Measurements from ENCODE around the gene RUNX1.

RUNX1 gene

GRCh38 chr21:34992180-34992579, 56.9 kb downstream of the RUNX1 start:
- Histone ChIP-seq H3K4me3 (ENCODE audit: low read length) (no peak overlapping the region), H3K56ac (ENCODE audit: low read length) (no peak overlapping the region), H3K36me3 (ENCODE audit: control insufficient read depth, insufficient read depth, low read length) (no peaks in the 10 kb centered on the region), H3K27me3 (ENCODE audit: insufficient read depth, low read length, poor library complexity) (no peaks in the 10 kb centered on the region), H3K4me1 (ENCODE audit: control insufficient read depth, low read depth, low read length) (no peaks in the 10 kb centered on the region), H3K79me1 (ENCODE audit: low read length) (no peaks in the 10 kb centered on the region), H3K4me2 (ENCODE audit: low read length) (no peak overlapping the region), H3K9ac (ENCODE audit: low read length) (no peak overlapping the region), H4K8ac (ENCODE audit: low read depth, low read length) (no peak overlapping the region), H3K4ac (ENCODE audit: low read depth, low read length) (no peak overlapping the region), H3K79me2 (ENCODE audit: control insufficient read depth, insufficient read depth, low read length) (no peaks in the 10 kb centered on the region), H2BK120ac (ENCODE audit: low read depth, low read length) (no peak overlapping the region), H4K5ac (ENCODE audit: low read length) (no peak overlapping the region), H3K27ac (ENCODE audit: low read depth, low read length) (no peak overlapping the region), H2BK5ac (ENCODE audit: low read length) (no peak overlapping the region), H2AK5ac (ENCODE audit: low read length) (no peak overlapping the region), H2BK15ac (replicated peaks; ENCODE audit: low read depth) (no peak overlapping the region), H3K18ac (ENCODE audit: low read length) (no peak overlapping the region), H3K23ac (ENCODE audit: low read length) (no peak overlapping the region)
- no peak for DNase-seq
- WGBS (ENCODE audit: extremely low coverage, insufficient coverage, low lambda C conversion rate): no CpG with 5 or more reads among the region's 4 CpGs

- no peaks in the 10 kb centered on the region for H3K36me3 ChIP-seq (ENCODE audit: control insufficient read depth, insufficient read depth, low read length)
- no peaks in the 10 kb centered on the region for H3K79me2 ChIP-seq (ENCODE audit: control insufficient read depth, insufficient read depth, low read length)
- H3K4me2 ChIP-seq (ENCODE audit: low read length): no peak overlapping the region
- no peak for DNase-seq
- H4K8ac ChIP-seq (ENCODE audit: low read depth, low read length): no peak overlapping the region
- no peak overlapping the region for H2BK5ac ChIP-seq (ENCODE audit: low read length)
- no peak overlapping the region for H3K56ac ChIP-seq (ENCODE audit: low read length)
- H4K5ac ChIP-seq (ENCODE audit: low read length): no peak overlapping the region
- H3K23ac ChIP-seq (ENCODE audit: low read length): no peak overlapping the region
- no peak overlapping the region for H3K4ac ChIP-seq (ENCODE audit: low read depth, low read length)
- H3K4me3 ChIP-seq (ENCODE audit: low read length): no peak overlapping the region
- no peak overlapping the region for H3K9ac ChIP-seq (ENCODE audit: low read length)
- no peak overlapping the region for H2BK120ac ChIP-seq (ENCODE audit: low read depth, low read length)
- no CpG with 5 or more reads among the region's 10 CpGs for WGBS (ENCODE audit: extremely low coverage, insufficient coverage, low lambda C conversion rate)
- H3K79me1 ChIP-seq (ENCODE audit: low read length): no peaks in the 10 kb centered on the region
- H3K18ac ChIP-seq (ENCODE audit: low read length): no peak overlapping the region
- H3K27ac ChIP-seq (ENCODE audit: low read depth, low read length): no peak overlapping the region
- H2BK15ac ChIP-seq (replicated peaks; ENCODE audit: low read depth): no peak overlapping the region
- H2AK5ac ChIP-seq (ENCODE audit: low read length): no peak overlapping the region
- H3K4me1 ChIP-seq (ENCODE audit: control insufficient read depth, low read depth, low read length): no peaks in the 10 kb centered on the region
- no peaks in the 10 kb centered on the region for H3K27me3 ChIP-seq (ENCODE audit: insufficient read depth, low read length, poor library complexity)
Measured at GRCh38 chr21:34991366-34991957, 57.6 kb downstream of the RUNX1 start.

- H4K5ac ChIP-seq (ENCODE audit: low read length): no peak overlapping the region
- no peak overlapping the region for H3K23ac ChIP-seq (ENCODE audit: low read length)
- no peaks in the 10 kb centered on the region for H3K4me1 ChIP-seq (ENCODE audit: control insufficient read depth, low read depth, low read length)
- H3K27me3 ChIP-seq (ENCODE audit: insufficient read depth, low read length, poor library complexity): no peaks in the 10 kb centered on the region
- WGBS (ENCODE audit: extremely low coverage, insufficient coverage, low lambda C conversion rate): no CpG with 5 or more reads among the region's 8 CpGs
- H3K18ac ChIP-seq (ENCODE audit: low read length): no peak overlapping the region
- no peak overlapping the region for H2BK5ac ChIP-seq (ENCODE audit: low read length)
- H3K27ac ChIP-seq (ENCODE audit: low read depth, low read length): no peak overlapping the region
- no peaks in the 10 kb centered on the region for H3K79me1 ChIP-seq (ENCODE audit: low read length)
- H3K56ac ChIP-seq (ENCODE audit: low read length): no peak overlapping the region
- H2BK15ac ChIP-seq (replicated peaks; ENCODE audit: low read depth): no peak overlapping the region
- no peak overlapping the region for H3K4me2 ChIP-seq (ENCODE audit: low read length)
- H3K4me3 ChIP-seq (ENCODE audit: low read length): no peak overlapping the region
- H3K4ac ChIP-seq (ENCODE audit: low read depth, low read length): no peak overlapping the region
- H2BK120ac ChIP-seq (ENCODE audit: low read depth, low read length): no peak overlapping the region
- H4K8ac ChIP-seq (ENCODE audit: low read depth, low read length): no peak overlapping the region
- no peaks in the 10 kb centered on the region for H3K79me2 ChIP-seq (ENCODE audit: control insufficient read depth, insufficient read depth, low read length)
- H2AK5ac ChIP-seq (ENCODE audit: low read length): no peak overlapping the region
- no peak overlapping the region for H3K9ac ChIP-seq (ENCODE audit: low read length)
- no peaks in the 10 kb centered on the region for H3K36me3 ChIP-seq (ENCODE audit: control insufficient read depth, insufficient read depth, low read length)
- DNase-seq: no peak
Measured at GRCh38 chr21:34990842-34991241, 58.3 kb downstream of the RUNX1 start.

GRCh38 chr21:34989337-34990151, 59.6 kb downstream of the RUNX1 start:
- Histone ChIP-seq H3K27me3 (ENCODE audit: insufficient read depth, low read length, poor library complexity) (no peaks in the 10 kb centered on the region), H3K79me1 (ENCODE audit: low read length) (no peaks in the 10 kb centered on the region), H3K56ac (ENCODE audit: low read length) (no peak overlapping the region), H3K36me3 (ENCODE audit: control insufficient read depth, insufficient read depth, low read length) (no peaks in the 10 kb centered on the region), H4K5ac (ENCODE audit: low read length) (no peak overlapping the region), H2BK15ac (replicated peaks; ENCODE audit: low read depth) (no peak overlapping the region), H3K23ac (ENCODE audit: low read length) (no peak overlapping the region), H3K9ac (ENCODE audit: low read length) (no peak overlapping the region), H3K18ac (ENCODE audit: low read length) (no peak overlapping the region), H2BK5ac (ENCODE audit: low read length) (no peak overlapping the region), H3K4me2 (ENCODE audit: low read length) (no peak overlapping the region), H2BK120ac (ENCODE audit: low read depth, low read length) (no peak overlapping the region), H3K4me3 (ENCODE audit: low read length) (no peak overlapping the region), H2AK5ac (ENCODE audit: low read length) (no peak overlapping the region), H3K79me2 (ENCODE audit: control insufficient read depth, insufficient read depth, low read length) (no peaks in the 10 kb centered on the region), H3K27ac (ENCODE audit: low read depth, low read length) (no peak overlapping the region), H3K4ac (ENCODE audit: low read depth, low read length) (no peak overlapping the region), H3K4me1 (ENCODE audit: control insufficient read depth, low read depth, low read length) (no peaks in the 10 kb centered on the region), H4K8ac (ENCODE audit: low read depth, low read length) (no peak overlapping the region)
- no peak for DNase-seq
- WGBS (ENCODE audit: extremely low coverage, insufficient coverage, low lambda C conversion rate): no CpG with 5 or more reads among the region's 6 CpGs

GRCh38 chr21:34988625-34989024, 60.5 kb downstream of the RUNX1 start:
- Histone ChIP-seq H3K27ac (ENCODE audit: low read depth, low read length) (no peak overlapping the region), H3K4me3 (ENCODE audit: low read length) (no peak overlapping the region), H3K56ac (ENCODE audit: low read length) (no peak overlapping the region), H4K8ac (ENCODE audit: low read depth, low read length) (no peak overlapping the region), H4K5ac (ENCODE audit: low read length) (no peak overlapping the region), H3K27me3 (ENCODE audit: insufficient read depth, low read length, poor library complexity) (no peaks in the 10 kb centered on the region), H3K4me2 (ENCODE audit: low read length) (no peak overlapping the region), H3K79me2 (ENCODE audit: control insufficient read depth, insufficient read depth, low read length) (no peaks in the 10 kb centered on the region), H2BK120ac (ENCODE audit: low read depth, low read length) (no peak overlapping the region), H2AK5ac (ENCODE audit: low read length) (no peak overlapping the region), H3K4me1 (ENCODE audit: control insufficient read depth, low read depth, low read length) (peaks cover 2% of the 10 kb centered on the region), H3K79me1 (ENCODE audit: low read length) (no peaks in the 10 kb centered on the region), H3K4ac (ENCODE audit: low read depth, low read length) (no peak overlapping the region), H3K18ac (ENCODE audit: low read length) (no peak overlapping the region), H3K36me3 (ENCODE audit: control insufficient read depth, insufficient read depth, low read length) (no peaks in the 10 kb centered on the region), H3K9ac (ENCODE audit: low read length) (no peak overlapping the region), H2BK5ac (ENCODE audit: low read length) (no peak overlapping the region), H3K23ac (ENCODE audit: low read length) (no peak overlapping the region), H2BK15ac (replicated peaks; ENCODE audit: low read depth) (no peak overlapping the region)
- DNase-seq: no peak
- no CpG with 5 or more reads among the region's 2 CpGs for WGBS (ENCODE audit: extremely low coverage, insufficient coverage, low lambda C conversion rate)
